Spleen (tissue), 11 donors: ENCODE data around the gene CPNE8. TPM values are rescaled to one million over a fixed set of nuclear protein-coding genes. Genes with fewer than 3 reads are reported as not detected.

Experiments used
- DNase-seq: peaks from one replicate; pipeline ENCODE4 v3.0.0-alpha.2; 2020
- H3K27ac ChIP-seq, 8 donors: fragments of 200-600 bp; sonication (generic) in 7 of 8; 1 replicate in 4 of 8; 2 replicates in 4 of 8; pipeline versions ENCODE4 v1.5.0 to v1.8.0; 2016 to 2021; ENCODE audit warnings: inconsistent platforms in 4 of 8, mild to moderate bottlenecking in 4 of 8, moderate library complexity in 1 of 8
- H3K27me3 ChIP-seq, 7 donors: fragments of 200-600 bp; sonication (generic) in 6 of 7; replicated peaks in 1 of 7; 1 replicate in 4 of 7; 2 replicates in 3 of 7; pipeline versions ENCODE4 v1.5.0 to v1.8.0; 2016 to 2021; ENCODE audit warnings: inconsistent platforms in 3 of 7, mild to moderate bottlenecking in 1 of 7
- H3K36me3 ChIP-seq, 6 donors: fragments of 200-600 bp; sonication (generic) in 5 of 6; 1 replicate in 4 of 6; 2 replicates in 2 of 6; pipeline versions ENCODE4 v1.5.0 to v1.8.0; 2016 to 2021; ENCODE audit warnings: inconsistent platforms in 2 of 6
- H3K4me1 ChIP-seq, 6 donors: fragments of 200-600 bp; sonication (generic) in 5 of 6; 1 replicate in 3 of 6; 2 replicates in 3 of 6; pipeline versions ENCODE4 v1.5.0 to v1.8.0; 2016 to 2021; ENCODE audit warnings: inconsistent platforms in 3 of 6
- H3K4me3 ChIP-seq, 8 donors: fragments of 200-600 bp; sonication (generic) in 7 of 8; 1 replicate in 4 of 8; 2 replicates in 4 of 8; pipeline versions ENCODE4 v1.5.0 to v1.8.0; 2016 to 2021; ENCODE audit warnings: inconsistent platforms in 4 of 8, mild to moderate bottlenecking in 4 of 8, moderate library complexity in 2 of 8
- H3K9me3 ChIP-seq, 8 donors: fragments of 200-600 bp; sonication (generic) in 7 of 8; 1 replicate in 4 of 8; 2 replicates in 4 of 8; pipeline versions ENCODE4 v1.5.0 to v1.8.0; 2016 to 2021; ENCODE audit warnings: inconsistent platforms in 4 of 8
- CTCF ChIP-seq, 11 experiments: fragments of 200-600 bp in 7 of 11; fragments of 450-650 bp in 4 of 11; sonication (generic) in 4 of 11; IDR thresholded peaks in 8 of 11; conservative IDR thresholded peaks in 3 of 11; 1 replicate in 7 of 11; 2 replicates in 4 of 11; pipeline versions ENCODE4 v1.4.0 to v1.8.0; 2016 to 2021; ENCODE audit warnings: antibody characterized with exemption in 11 of 11, inconsistent platforms in 4 of 11, mild to moderate bottlenecking in 1 of 11
- POLR2A ChIP-seq, 3 donors: fragments of 450-650 bp; IDR thresholded peaks; one replicate each; pipeline ENCODE4 v1.5.1; 2017; ENCODE audit warnings: antibody characterized with exemption in 3 of 3, mild to moderate bottlenecking in 1 of 3
- POLR2AphosphoS5 ChIP-seq, 3 donors: sonication (generic); formaldehyde crosslinking; IDR thresholded peaks; one replicate each; pipeline ENCODE4 v1.5.1; 2017; ENCODE audit warnings: antibody characterized with exemption in 3 of 3
- WGBS, 5 donors: extraction: QIAGEN DNeasy Blood & Tissue Kit in 3 of 5; methylation state at CpG; one replicate each; pipeline versions ENCODE4 v1.1.5 to v1.1.7; 2013 to 2018; 5-methylcytosine and 5-hydroxymethylcytosine counted together
- intact Hi-C: fragments of 100-400 bp; cut with DNase I; formaldehyde crosslinking; loops from one replicate; pipeline ENCODE4 v1.15.0; 2023; ENCODE audit warnings: low total_unique reads
- polyA plus RNA-seq, 3 donors: library from polyadenylated mRNA; stranded (reverse); fragments of 200-250 nt; gene quantifications; one replicate each; pipeline ENCODE4 v1.2.1, GENCODE V29; 2013
- total RNA-seq, 7 donors: library from RNA; depleted of rRNA in 3 of 7; stranded (reverse); fragments of >200 nt in 3 of 7; fragmentation: NEBNext Ultra II Directional in 4 of 7; extraction: Animal tissue kit (Norgen Biotek cat#: 25700) in 4 of 7; gene quantifications; one replicate each; pipeline versions ENCODE4 v1.1.0 to v1.2.1, GENCODE V29; 2016 to 2021
- donor health status: healthy with polysubstance abuse.
- donor health status: DM: no; HTN: no; CAD: no; lungs with moderate emphysema.
- donor health status: DM: no; HTN: no; CAD: no.
- donor health status: Bipolar disorder and iron deficiency.
- donor health status: healthy.
- donor health status: DM: no; HTN: no; CAD: no.
- donor health status: DM: yes; HTN: yes; CAD: no.

Gene CPNE8
- total and polyA plus RNA-seq, 10 donors: 5.4 to 42.4 (median 30.2) TPM

- 32 to 51% (median 48%) methylated on average over 2 of the region's 2 CpGs for WGBS, 5 donors
- no peak for TF ChIP-seq CTCF (IDR thresholded peaks at IDR 0.05 in 8 of 11, conservative IDR thresholded peaks at IDR 0.05 in 3 of 11)
- TF ChIP-seq POLR2A (IDR thresholded peaks at IDR 0.05): no peak
- TF ChIP-seq POLR2AphosphoS5 (IDR thresholded peaks at IDR 0.05): no peak
- Histone ChIP-seq H3K4me1 (peaks cover 0 to 12% (median 0%) of the 10 kb centered on the region in 6 donors), H3K9me3 (no peaks in the 10 kb centered on the region), H3K27ac (peak overlapping the region in 3 of 8 donors; percentile 30 to 41 (median 31)), H3K27me3 (no peaks in the 10 kb centered on the region), H3K36me3 (no peaks in the 10 kb centered on the region), H3K4me3 (no peak overlapping the region)
- no peak for DNase-seq
- intact Hi-C loops: no loop called here
Observed at GRCh38 chr12:38872156-38872555, 33.2 kb downstream of the CPNE8 start.

- no peaks in the 10 kb centered on the region for H3K27me3 ChIP-seq
- H3K4me1 ChIP-seq: peaks cover 0 to 12% (median 0%) of the 10 kb centered on the region in 6 donors
- no peak for DNase-seq
- no peak overlapping the region for H3K4me3 ChIP-seq
- H3K36me3 ChIP-seq: no peaks in the 10 kb centered on the region
- no peaks in the 10 kb centered on the region for H3K9me3 ChIP-seq
- no peak overlapping the region for H3K27ac ChIP-seq
- TF ChIP-seq CTCF (IDR thresholded peaks at IDR 0.05 in 8 of 11, conservative IDR thresholded peaks at IDR 0.05 in 3 of 11): no peak
- no peak for TF ChIP-seq POLR2A (IDR thresholded peaks at IDR 0.05)
- TF ChIP-seq POLR2AphosphoS5 (IDR thresholded peaks at IDR 0.05): no peak
- intact Hi-C loops: no loop called here
Observed at GRCh38 chr12:38869036-38869435, 36.4 kb downstream of the CPNE8 start.

- Histone ChIP-seq H3K27ac (no peak overlapping the region), H3K36me3 (no peaks in the 10 kb centered on the region), H3K4me3 (no peak overlapping the region), H3K4me1 (peaks cover 0 to 9% (median 2%) of the 10 kb centered on the region in 6 donors), H3K27me3 (no peaks in the 10 kb centered on the region), H3K9me3 (peaks cover 0 to 13% (median 8%) of the 10 kb centered on the region in 8 donors)
- no peak for DNase-seq
- TF ChIP-seq CTCF (IDR thresholded peaks at IDR 0.05 in 8 of 11, conservative IDR thresholded peaks at IDR 0.05 in 3 of 11): no peak
- no peak for TF ChIP-seq POLR2AphosphoS5 (IDR thresholded peaks at IDR 0.05)
- no peak for TF ChIP-seq POLR2A (IDR thresholded peaks at IDR 0.05)
- WGBS, 5 donors: 64 to 72% (median 68%) methylated on average over 1 of the region's 1 CpG
- intact Hi-C loops: no loop called here
Observed at GRCh38 chr12:38850461-38850860, 54.9 kb downstream of the CPNE8 start.

GRCh38 chr12:38847247-38847646, 58.1 kb downstream of the CPNE8 start:
- intact Hi-C loops: no loop called here
- 53 to 77% (median 62%) methylated on average over 2 of the region's 2 CpGs for WGBS, 5 donors
- peaks cover 0 to 9% (median 2%) of the 10 kb centered on the region in 6 donors for H3K4me1 ChIP-seq
- no peaks in the 10 kb centered on the region for H3K9me3 ChIP-seq
- no peak for DNase-seq
- H3K4me3 ChIP-seq: no peak overlapping the region
- no peaks in the 10 kb centered on the region for H3K27me3 ChIP-seq
- H3K27ac ChIP-seq: no peak overlapping the region
- H3K36me3 ChIP-seq: no peaks in the 10 kb centered on the region
- TF ChIP-seq CTCF (IDR thresholded peaks at IDR 0.05 in 8 of 11, conservative IDR thresholded peaks at IDR 0.05 in 3 of 11): no peak
- TF ChIP-seq POLR2A (IDR thresholded peaks at IDR 0.05): no peak
- no peak for TF ChIP-seq POLR2AphosphoS5 (IDR thresholded peaks at IDR 0.05)
